Measurements from ENCODE around the gene SASS6. TPM values are rescaled to one million over a fixed set of nuclear protein-coding genes. Genes with fewer than 3 reads are reported as not detected.

Gene SASS6
- total and polyA plus RNA-seq, 2 donors (not counting 3 experiments of a cell fraction or from before 2014, with no cell fraction given) = 0.44 to 7.3 TPM

GRCh38 chr1:100038660-100039287, 94.0 kb downstream of the SASS6 start:
- FAIRE-seq (no peak), DNase-seq (ENCODE audit: low read depth, low spot score) (peak; percentile 78)
- H3K27ac ChIP-seq (ENCODE audit: insufficient read depth, low read depth, low read length) = peak overlapping the region; percentile 96
- peak overlapping the region; percentile 100 for H3K4me2 ChIP-seq (ENCODE audit: insufficient read depth, low read length)
- H3K4me1 ChIP-seq (ENCODE audit: control insufficient read depth, extremely low read depth, insufficient read depth, low read length) = peaks cover 24% of the 10 kb centered on the region
- POLR2A ChIA-PET = no interaction called here
- CTCF ChIA-PET = interaction anchor here (1.3 to 1.7 kb wide), 4 partner anchors 232 to 421 kb away, joined by 3 to 7 read pairs (median 5); no protein-coding TSS in a partner anchor
- peak overlapping the region; percentile 80 to 99 (median 95) for H3K4me3 ChIP-seq (replicated peaks in 1 of 3; ENCODE audit: insufficient read depth in 1 of 3, low read depth in 1 of 3, low read length in 3 of 3)
- H2AFZ ChIP-seq (ENCODE audit: low read depth, low read length) = peak overlapping the region; percentile 66
- peak overlapping the region; percentile 98 for H3K9ac ChIP-seq (replicated peaks; ENCODE audit: extremely low read depth, insufficient read depth, low read length)
- peaks cover 71% of the 10 kb centered on the region for H3K79me2 ChIP-seq (ENCODE audit: control insufficient read depth, insufficient read depth, low read length)
- no peaks in the 10 kb centered on the region for H3K27me3 ChIP-seq (ENCODE audit: control insufficient read depth in 2 of 2, insufficient read depth in 2 of 2, low read length in 2 of 2)
- H3K9me3 ChIP-seq (replicated peaks; ENCODE audit: control insufficient read depth, insufficient read depth, low read length) = no peaks in the 10 kb centered on the region
- H3K36me3 ChIP-seq (ENCODE audit: control insufficient read depth in 2 of 2, extremely low read depth in 1 of 2, insufficient read depth in 2 of 2, low read length in 2 of 2) = no peaks in the 10 kb centered on the region
- intact Hi-C loops (cut with micrococcal nuclease) (loop anchor here (1.0 to 10.0 kb wide), 6 partner anchors 189 to 829 kb away; partner anchors contain the start of gene RTCA), dilution Hi-C loops (cut with MboI; ENCODE audit: extremely low pct_ligation_motif_present, low sequenced_read_pairs) (no loop called here)
- no peaks in the 10 kb centered on the region for H3K9me1 ChIP-seq (replicated peaks; ENCODE audit: control insufficient read depth, extremely low read depth, insufficient read depth, low read length)
- BruUV-seq (replicated peaks) = TSS peak; percentile 42
- no peaks in the 10 kb centered on the region for H4K20me1 ChIP-seq (replicated peaks; ENCODE audit: control insufficient read depth, extremely low read depth, insufficient read depth, low read length)
- TF ChIP-seq FOS (IDR thresholded peaks at IDR 0.05; ENCODE audit: borderline replicate concordance, insufficient read depth, low read length) (no peak), POLR2AphosphoS5 (IDR thresholded peaks at IDR 0.05; ENCODE audit: insufficient read depth, low read depth, low read length) (no peak), JUN (IDR thresholded peaks at IDR 0.05; ENCODE audit: borderline replicate concordance, insufficient read depth, insufficient read length, low read depth) (no peak), MAX (IDR thresholded peaks at IDR 0.05; ENCODE audit: insufficient read depth, insufficient read length) (no peak), MYC (IDR thresholded peaks at IDR 0.05; ENCODE audit: low read depth, low read length) (no peak), POLR2A (IDR thresholded peaks at IDR 0.05; ENCODE audit: low read depth, low read length) (no peak), GATA2 (IDR thresholded peaks at IDR 0.05; ENCODE audit: insufficient read depth, insufficient read length, low read depth, low read length) (no peak)
